IPS-NIHi7 (cell line): ENCODE results near the gene GRK3.

Experiments used
- DNase-seq: peaks from one replicate; pipeline ENCODE4 v3.0.0; 2012; ENCODE audit warnings: mixed read lengths; ENCODE audit errors: extremely low spot score

The GRK3 gene

GRCh38 chr22:25759825-25760231 lies 195.4 kb downstream of the GRK3 start:
- DNase-seq, result no peak

GRCh38 chr22:25760294-25760693 lies 195.8 kb downstream of the GRK3 start:
- no peak for DNase-seq

GRCh38 chr22:25760848-25761595 lies 196.5 kb downstream of the GRK3 start:
- DNase-seq, result no peak

- DNase-seq, result no peak
Measured at GRCh38 chr22:25762147-25762546, 197.7 kb downstream of the GRK3 start.

- no peak for DNase-seq
Measured at GRCh38 chr22:25763239-25763777, 198.8 kb downstream of the GRK3 start.

- peak; percentile 75 for DNase-seq
Measured at GRCh38 chr22:25764270-25765015, 200.0 kb downstream of the GRK3 start.

GRCh38 chr22:25765016-25765367 lies 200.5 kb downstream of the GRK3 start:
- no peak for DNase-seq

- DNase-seq, result no peak
Measured at GRCh38 chr22:25765801-25766200, 201.3 kb downstream of the GRK3 start.

- DNase-seq, result no peak
Measured at GRCh38 chr22:25766418-25766817, 201.9 kb downstream of the GRK3 start.

- DNase-seq, result no peak
Measured at GRCh38 chr22:25770333-25770732, 205.9 kb downstream of the GRK3 start.

GRCh38 chr22:25772288-25772687 lies 207.8 kb downstream of the GRK3 start:
- DNase-seq, result no peak

GRCh38 chr22:25774575-25775026 lies 210.1 kb downstream of the GRK3 start:
- DNase-seq, result peak; percentile 80

GRCh38 chr22:25775531-25775930 lies 211.1 kb downstream of the GRK3 start:
- peak; percentile 73 for DNase-seq

- DNase-seq, result no peak
Measured at GRCh38 chr22:25777411-25777810, 212.9 kb downstream of the GRK3 start.

GRCh38 chr22:25777870-25778269 lies 213.4 kb downstream of the GRK3 start:
- DNase-seq, result no peak
